GM15510 (cell line): ENCODE data around the gene CDS2.

Source experiments
- POLR2A ChIP-seq: IDR thresholded peaks from 3 replicates; pipeline ENCODE4 v1.6.1; 2011; ENCODE audit warnings: borderline replicate concordance; ENCODE audit not compliant: insufficient read length; ENCODE audit errors: extremely low read depth

CDS2 gene

DNA sequence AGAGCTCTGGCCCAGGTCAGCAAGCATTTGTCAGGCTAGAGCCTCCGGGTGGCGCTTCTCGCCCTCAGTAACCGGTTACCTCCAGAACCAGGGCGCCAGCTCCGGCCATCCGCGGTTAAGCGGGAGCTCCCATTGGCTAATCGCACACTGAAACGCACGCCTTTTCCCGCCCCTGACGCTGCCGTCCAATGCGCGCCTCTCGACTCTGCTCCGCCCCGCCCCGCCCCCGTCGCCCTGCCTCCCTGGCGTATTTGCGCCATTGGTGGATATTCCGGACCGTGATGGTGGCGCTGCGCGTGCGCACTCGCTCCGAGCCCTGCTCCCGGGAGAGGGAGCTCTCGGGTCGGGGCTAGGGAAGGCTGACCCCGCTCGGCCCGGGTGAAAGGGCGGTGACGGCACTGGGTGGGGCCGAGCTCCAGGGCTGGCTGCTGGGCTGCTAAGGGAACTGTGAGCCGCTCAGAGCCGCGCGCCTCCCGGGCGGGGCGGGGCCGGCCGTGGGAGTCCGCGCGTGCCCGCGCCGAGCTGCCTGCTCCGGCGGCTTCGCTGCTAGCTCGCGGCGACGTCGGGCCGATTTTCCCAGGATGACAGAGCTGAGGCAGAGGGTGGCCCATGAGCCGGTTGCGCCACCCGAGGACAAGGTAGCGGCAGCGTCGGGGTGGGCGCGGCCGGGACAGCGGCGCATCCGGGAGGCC lies at the start of gene CDS2:
TSS of gene CDS2 (plus strand) at position 497 of the 692 bp plus-strand sequence. CDS start at position 582, 85 bp downstream.
- TF ChIP-seq POLR2A, result peak; percentile 65

DNA sequence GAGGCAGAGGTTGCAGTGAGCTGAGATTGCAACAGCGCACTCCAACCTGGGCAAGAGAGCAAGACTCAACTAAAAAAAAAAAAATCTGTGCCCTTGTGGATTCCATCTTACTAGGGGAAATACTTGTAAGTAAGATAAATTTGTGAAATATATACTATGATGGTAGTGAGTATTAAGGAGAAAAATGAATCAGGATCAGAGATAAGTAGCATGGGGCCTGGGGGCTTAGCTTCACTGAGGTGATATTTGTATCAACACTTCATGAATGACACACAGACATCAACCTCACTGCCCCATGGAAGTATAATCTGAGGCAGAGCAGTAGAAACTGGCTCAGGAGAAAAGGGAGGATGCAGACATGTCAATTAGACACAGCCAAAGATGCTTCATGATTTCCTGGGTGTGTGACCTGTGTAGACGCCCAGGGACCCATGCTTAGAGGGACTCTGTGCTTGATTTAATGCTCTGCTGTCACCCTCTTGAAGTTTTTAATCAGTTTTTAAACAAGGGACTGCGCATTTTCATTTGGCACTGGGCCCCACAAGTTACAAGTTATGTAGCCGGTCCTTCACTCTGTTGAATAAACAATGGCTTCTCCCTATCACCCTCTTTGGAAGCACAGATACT lies 48.9 kb upstream of the CDS2 start:
- no peak for TF ChIP-seq POLR2A

DNA sequence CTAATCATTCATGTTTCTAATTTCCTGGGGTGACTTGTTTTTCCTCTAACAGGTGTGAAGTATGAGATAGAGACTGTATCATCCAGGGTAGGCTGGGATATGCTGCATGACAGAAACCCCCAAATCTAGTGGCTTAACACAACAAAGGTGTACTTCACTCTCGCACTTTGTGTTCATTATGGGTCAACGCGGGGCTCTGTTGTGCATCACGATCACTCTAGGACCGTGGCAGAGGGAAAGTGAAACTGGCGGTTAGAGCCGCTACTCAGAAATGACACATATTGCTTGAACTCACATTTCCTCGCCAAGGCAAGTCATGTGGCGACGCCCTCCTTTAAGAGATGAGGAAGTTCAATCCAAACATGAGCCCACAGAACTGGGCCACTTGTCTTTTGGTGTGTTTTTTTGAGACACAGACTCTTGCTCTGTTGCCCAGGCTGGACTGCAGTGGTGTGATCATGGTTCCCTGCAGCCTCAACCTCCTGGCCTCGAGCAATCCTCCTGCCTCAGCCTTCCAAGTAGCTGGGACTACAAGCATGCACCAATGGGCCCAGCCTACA lies 48.3 kb upstream of the CDS2 start:
- peak; percentile 28 for TF ChIP-seq POLR2A

DNA sequence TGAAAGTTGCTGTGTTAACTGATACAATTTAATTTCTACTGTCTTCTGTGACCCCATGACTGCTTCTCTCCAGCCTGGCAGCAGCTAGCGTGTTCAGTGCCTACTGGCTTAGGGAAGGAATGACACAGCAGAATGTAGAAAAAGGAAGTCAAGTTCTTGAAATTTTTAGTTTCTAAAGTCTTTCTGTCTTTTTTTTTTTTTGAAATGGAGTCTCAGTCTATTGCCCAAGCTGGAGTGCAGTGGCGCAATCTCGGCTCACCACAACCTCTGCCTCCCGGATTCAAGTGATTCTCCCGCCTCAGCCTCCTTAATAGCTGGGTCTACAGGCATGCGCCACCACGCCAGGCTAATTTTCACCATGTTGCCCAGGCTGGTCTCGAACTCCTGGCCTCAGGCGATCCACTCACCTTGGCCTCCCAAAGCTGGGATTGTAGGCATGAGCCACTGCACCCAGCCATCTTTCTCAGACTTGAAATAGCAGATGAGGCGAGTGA lies 46.4 kb upstream of the CDS2 start:
- TF ChIP-seq POLR2A, result no peak

DNA sequence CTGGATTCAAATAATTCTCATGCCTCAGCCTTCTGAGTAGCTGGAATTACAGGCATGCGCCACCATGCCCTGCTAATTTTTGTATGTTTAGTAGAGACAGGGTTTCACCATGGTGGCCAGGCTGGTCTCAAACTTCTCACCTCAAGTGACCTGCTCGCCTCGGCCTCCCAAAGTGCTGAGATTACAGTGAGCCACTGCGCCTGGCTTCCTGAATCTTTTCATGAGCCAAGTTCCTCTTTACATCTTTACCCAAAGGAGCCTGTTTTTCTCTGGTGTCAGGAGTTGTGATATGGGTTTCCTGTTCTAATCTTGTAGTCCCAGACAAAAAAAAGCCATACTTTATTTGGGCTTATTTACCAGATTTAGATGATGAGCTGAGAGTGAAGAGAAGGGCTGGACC lies 41.4 kb upstream of the CDS2 start:
- TF ChIP-seq POLR2A, result no peak

DNA sequence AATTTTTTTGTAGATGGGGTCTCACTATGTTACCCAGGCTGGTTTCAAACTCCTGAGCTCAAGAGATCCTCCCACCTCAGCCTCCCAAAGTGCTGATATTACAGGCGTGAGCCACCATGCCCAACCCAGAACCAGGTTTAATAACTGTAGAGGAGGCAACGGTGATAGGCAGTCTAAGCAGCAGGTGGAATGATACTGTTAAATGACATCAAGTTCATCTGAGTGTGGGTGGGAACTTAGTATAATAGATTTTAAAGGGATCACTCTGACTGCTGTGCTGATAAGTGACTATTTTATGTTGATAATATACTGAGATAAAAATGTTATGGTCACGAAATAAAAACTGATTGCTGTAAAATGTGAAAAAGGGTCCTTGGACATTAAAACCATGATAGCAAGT lies 38.1 kb upstream of the CDS2 start:
- TF ChIP-seq POLR2A, result no peak

DNA sequence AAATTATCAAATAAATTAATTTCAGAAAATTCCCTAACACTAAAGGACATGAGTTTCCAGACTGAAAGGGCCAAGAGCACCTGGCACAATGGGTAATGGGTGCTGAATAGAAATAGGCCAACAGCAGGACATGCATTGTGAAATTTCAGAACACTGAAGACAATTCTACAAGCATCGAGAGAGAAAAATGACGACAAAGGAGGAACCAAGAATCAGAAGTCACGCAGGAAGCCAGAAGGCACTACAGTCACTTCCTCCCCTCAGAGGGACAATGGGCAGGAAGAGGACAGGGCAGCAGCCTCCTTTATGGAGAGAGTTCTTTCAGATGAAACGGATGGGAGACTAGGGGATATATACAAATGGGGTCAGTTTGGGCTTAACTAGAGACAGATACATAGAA lies 36.6 kb upstream of the CDS2 start:
- no peak for TF ChIP-seq POLR2A

DNA sequence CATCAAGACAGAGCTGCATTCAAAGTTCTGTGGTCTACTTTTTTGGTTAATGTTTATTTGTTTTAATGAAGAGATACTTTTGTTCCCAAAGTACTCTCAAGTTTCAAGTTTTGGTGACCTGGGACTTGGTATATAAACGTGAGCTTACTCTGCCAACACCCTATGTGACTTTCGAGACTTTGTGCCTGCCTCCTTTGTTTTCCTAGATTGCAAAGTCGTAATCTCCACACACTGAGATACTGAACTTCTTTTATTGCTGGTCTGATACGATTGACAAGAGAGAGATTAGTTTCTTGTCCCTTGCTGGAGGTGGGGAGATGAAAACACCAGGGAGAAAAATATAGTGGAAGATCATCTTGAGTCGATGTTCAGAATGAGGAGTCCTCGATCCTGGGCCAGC lies 34.9 kb upstream of the CDS2 start:
- no peak for TF ChIP-seq POLR2A

DNA sequence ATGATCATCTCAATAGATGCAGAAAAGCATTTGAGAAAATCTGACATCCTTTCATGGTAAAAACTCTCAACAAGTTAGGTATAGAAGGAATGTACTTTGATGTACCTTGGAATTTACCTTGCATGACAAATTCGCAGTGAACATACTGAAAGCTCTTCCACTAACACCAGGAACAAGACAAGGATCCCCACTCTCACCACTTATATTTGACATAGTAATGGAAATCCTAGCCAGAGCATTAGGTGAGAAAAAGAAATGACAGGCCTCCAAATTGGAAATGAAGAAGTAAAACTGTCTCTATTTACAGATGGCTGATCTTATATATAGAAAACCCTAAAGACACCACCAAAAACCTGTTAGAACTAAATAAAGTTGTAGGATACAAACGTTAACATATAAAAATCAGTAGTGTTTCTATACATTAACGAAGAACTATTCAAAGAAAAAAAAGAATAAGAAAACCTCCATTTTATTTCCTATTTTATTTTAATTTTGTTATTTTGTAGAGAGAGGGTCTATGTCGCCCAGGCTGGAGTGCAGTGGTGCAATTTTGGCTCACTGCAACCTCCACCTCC lies 34.0 kb upstream of the CDS2 start:
- TF ChIP-seq POLR2A, result no peak

DNA sequence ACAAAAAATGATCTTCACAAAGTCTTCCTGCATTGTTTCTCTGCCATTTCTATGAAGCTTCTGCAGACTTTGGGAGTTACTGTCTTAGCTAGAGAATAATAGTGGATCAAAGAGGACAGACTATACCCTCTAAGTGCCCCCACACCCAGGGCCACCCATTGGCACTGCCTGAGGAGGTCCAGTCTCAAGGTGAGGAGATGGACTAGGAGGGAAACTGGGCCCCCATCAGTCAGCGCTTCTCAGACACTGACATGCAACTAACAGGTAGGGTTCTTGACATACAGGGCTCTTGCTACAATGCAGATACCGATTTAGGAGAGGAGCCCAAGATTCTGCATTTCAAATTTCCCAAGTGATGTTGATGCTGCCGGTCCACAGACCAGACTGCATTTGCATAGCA lies 31.4 kb upstream of the CDS2 start:
- TF ChIP-seq POLR2A, result no peak

DNA sequence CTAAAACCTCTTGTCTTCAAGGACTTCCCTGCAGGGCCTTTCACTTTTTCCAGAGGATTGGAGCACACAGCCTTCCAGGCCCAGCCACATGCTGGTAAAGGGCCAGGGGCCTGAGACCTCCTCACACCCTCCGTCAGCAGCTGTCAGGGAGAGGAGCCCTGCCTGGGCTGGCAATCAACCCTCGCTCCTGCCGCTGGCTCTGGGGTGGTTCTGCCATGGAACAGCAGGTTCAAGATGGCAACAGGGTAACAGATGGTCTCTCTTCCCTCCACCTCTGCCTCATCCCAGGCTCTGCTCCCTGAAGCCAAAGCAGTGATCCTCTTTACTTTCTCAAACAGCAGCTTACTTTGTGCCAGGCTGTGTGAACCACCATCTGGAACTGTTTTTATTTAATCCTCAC lies 30.9 kb upstream of the CDS2 start:
- TF ChIP-seq POLR2A, result no peak

DNA sequence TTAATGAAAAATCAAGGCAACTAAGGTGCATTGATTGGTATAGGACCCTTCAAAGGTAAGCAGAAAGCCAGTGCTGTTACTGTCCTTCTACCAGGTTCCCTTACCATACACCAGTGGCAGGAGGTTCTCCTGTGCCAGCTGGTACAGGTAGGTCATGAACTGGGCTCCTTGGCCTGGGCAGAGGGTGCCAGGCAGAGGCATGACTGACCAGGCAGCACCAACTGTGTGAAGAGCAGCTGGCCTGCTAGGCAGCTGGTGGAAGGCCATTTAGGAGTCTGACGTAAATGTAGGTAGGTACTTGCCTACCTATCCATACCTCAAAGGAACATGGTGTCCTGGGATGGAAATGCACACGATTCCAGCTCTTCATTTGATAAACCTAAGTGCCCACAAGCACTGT lies 30.3 kb upstream of the CDS2 start:
- TF ChIP-seq POLR2A, result no peak

DNA sequence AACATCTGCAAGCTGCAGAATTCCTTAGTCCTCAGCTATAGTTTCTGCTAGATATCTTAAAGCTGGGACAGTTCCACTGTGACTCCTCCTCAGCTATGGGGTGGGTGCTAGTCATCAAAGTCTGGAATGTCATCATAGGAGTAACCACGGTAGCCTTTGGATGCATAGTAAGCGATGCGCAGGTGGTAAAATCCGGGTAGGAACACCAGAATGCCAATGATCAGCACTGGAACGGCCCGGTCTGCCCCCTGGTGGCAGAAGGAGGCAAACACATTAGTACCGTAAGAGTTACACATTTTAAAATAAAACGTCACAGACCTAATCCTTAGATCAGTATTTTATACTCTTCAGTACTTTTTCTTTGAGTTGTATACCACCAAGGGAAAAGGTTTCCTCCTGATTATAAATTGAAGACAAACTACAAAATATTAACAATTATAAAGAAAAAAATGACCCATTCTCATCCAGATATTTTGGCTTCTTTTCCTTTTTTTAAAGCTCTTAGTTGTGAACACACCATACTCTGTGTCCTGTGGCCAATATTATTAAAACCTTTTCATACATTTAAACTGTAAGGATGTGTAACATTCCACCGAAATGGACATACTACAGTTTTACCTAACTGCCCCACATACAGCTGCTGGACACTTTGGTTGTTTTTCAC lies 26.0 kb upstream of the CDS2 start:
- no peak for TF ChIP-seq POLR2A

DNA sequence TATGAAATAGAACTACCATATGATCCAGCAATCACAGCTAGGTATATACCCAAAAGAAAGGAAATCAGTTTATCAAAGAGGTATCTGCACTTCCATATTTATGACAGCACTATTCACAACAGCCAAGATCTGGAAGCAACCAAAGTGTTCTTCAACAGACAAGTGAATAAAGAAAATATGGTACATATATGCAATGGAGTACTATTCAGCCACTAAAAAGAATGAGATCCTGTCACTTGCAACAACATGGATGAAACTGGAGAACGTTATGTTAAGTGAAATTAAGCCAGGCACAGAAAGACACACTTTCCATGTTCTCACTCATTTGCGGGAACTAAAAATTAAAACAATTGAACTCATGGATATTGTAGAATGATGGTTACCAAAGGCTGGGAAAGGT lies 22.3 kb upstream of the CDS2 start:
- TF ChIP-seq POLR2A, result no peak

DNA sequence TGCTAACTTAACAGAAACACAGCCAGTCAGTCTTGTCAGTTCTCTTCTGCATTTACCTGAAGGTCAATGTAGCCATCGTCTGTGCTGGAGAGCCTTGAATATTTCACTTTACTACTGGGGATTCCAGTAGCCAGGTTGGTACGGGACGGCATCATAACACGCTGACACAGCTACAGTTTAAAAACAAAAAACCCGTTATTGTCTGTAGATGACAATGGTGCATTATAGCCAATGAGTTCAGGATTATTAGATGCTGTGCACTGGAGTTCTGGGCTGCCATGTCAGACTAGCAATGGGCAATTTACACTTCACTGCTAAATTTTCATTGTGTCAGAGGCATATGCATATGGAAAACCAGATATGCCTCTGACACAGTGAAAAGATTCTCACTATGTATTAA lies 17.5 kb upstream of the CDS2 start:
- TF ChIP-seq POLR2A, result no peak
